Subcutaneous adipose tissue (tissue), 4 donors: ENCODE data around the gene HLA-B. TPM values are rescaled to one million over a fixed set of nuclear protein-coding genes. Genes with fewer than 3 reads are reported as not detected.

Experiments
- CTCF ChIP-seq: fragments of 450-650 bp; IDR thresholded peaks from one replicate; pipeline ENCODE4 v1.5.1; 2016; ENCODE audit warnings: low read depth, mild to moderate bottlenecking, control low read depth, antibody characterized with exemption, moderate library complexity
- total RNA-seq, 4 donors: library from RNA; depleted of rRNA; stranded (reverse); fragments of >200 nt; gene quantifications; one replicate each; pipeline ENCODE4 v1.1.0, GENCODE V29; 2016

Gene HLA-B
- total RNA-seq, 4 donors from 2014 or later = 568 to 1,906 (median 1,383) TPM

- no peak for TF ChIP-seq CTCF
Observed at GRCh38 chr6:31359581-31359980, 2.6 kb upstream of the HLA-B start.

GRCh38 chr6:31358302-31358701 lies 1.3 kb upstream of the HLA-B start:
- no peak for TF ChIP-seq CTCF

- no peak for TF ChIP-seq CTCF
Observed at GRCh38 chr6:31357886-31358285, 907 bp upstream of the HLA-B start.

GRCh38 chr6:31356216-31356945 lies 598 bp downstream of the HLA-B start:
- TF ChIP-seq CTCF = no peak

- TF ChIP-seq CTCF = no peak
Observed at GRCh38 chr6:31355583-31355948, 1.4 kb downstream of the HLA-B start.

GRCh38 chr6:31354864-31355582 lies 2.0 kb downstream of the HLA-B start:
- TF ChIP-seq CTCF = no peak

GRCh38 chr6:31354158-31354863 lies 2.7 kb downstream of the HLA-B start:
- TF ChIP-seq CTCF = no peak
